ENCODE data around the gene COL8A2.

GRCh38 chr1:36053978-36054377, 71.0 kb downstream of the COL8A2 start:
- TF ChIP-seq, protein P1, sequence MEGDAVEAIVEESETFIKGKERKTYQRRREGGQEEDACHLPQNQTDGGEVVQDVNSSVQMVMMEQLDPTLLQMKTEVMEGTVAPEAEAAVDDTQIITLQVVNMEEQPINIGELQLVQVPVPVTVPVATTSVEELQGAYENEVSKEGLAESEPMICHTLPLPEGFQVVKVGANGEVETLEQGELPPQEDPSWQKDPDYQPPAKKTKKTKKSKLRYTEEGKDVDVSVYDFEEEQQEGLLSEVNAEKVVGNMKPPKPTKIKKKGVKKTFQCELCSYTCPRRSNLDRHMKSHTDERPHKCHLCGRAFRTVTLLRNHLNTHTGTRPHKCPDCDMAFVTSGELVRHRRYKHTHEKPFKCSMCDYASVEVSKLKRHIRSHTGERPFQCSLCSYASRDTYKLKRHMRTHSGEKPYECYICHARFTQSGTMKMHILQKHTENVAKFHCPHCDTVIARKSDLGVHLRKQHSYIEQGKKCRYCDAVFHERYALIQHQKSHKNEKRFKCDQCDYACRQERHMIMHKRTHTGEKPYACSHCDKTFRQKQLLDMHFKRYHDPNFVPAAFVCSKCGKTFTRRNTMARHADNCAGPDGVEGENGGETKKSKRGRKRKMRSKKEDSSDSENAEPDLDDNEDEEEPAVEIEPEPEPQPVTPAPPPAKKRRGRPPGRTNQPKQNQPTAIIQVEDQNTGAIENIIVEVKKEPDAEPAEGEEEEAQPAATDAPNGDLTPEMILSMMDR (IDR thresholded peaks at IDR 0.05) = no peak
- no peak for TF ChIP-seq POLR2A (IDR thresholded peaks at IDR 0.05)
